ENCODE data around the gene TMEM37.

Gene TMEM37

GRCh38 chr2:119405151-119405550 lies 26.5 kb upstream of the TMEM37 start:
- CTCF ChIA-PET, result interaction anchor here (0.6 kb wide), 1 partner anchor 190 kb away, joined by 3 read pairs; no protein-coding TSS in a partner anchor
- POLR2A ChIA-PET (ENCODE audit: low non-redundant PET), result no interaction called here
- DNase-seq (ENCODE audit: low spot score), result no peak
- H3K27ac ChIP-seq, result no peak overlapping the region
- TF ChIP-seq, protein P1, sequence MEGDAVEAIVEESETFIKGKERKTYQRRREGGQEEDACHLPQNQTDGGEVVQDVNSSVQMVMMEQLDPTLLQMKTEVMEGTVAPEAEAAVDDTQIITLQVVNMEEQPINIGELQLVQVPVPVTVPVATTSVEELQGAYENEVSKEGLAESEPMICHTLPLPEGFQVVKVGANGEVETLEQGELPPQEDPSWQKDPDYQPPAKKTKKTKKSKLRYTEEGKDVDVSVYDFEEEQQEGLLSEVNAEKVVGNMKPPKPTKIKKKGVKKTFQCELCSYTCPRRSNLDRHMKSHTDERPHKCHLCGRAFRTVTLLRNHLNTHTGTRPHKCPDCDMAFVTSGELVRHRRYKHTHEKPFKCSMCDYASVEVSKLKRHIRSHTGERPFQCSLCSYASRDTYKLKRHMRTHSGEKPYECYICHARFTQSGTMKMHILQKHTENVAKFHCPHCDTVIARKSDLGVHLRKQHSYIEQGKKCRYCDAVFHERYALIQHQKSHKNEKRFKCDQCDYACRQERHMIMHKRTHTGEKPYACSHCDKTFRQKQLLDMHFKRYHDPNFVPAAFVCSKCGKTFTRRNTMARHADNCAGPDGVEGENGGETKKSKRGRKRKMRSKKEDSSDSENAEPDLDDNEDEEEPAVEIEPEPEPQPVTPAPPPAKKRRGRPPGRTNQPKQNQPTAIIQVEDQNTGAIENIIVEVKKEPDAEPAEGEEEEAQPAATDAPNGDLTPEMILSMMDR (conservative IDR thresholded peaks at IDR 0.05; ENCODE audit: low read depth), result no peak

GRCh38 chr2:119407430-119408220 lies 24.0 kb upstream of the TMEM37 start:
- POLR2A ChIA-PET (ENCODE audit: low non-redundant PET), result no interaction called here
- CTCF ChIA-PET, result interaction anchor here (0.6 to 1.2 kb wide), 6 partner anchors 16 to 1361 kb away, joined by 3 to 4 read pairs (median 3); no protein-coding TSS in a partner anchor
- TF ChIP-seq, protein P1 (conservative IDR thresholded peaks at IDR 0.05; ENCODE audit: low read depth), result peak; percentile 86
- DNase-seq (ENCODE audit: low spot score), result peak; percentile 76
- H3K27ac ChIP-seq, result no peak overlapping the region

- ChIA-PET POLR2A (ENCODE audit: low non-redundant PET) (no interaction called here), CTCF (interaction anchor here (0.6 to 1.2 kb wide), 8 partner anchors 16 to 1361 kb away, joined by 3 to 4 read pairs (median 3); no protein-coding TSS in a partner anchor)
- TF ChIP-seq, protein P1 (conservative IDR thresholded peaks at IDR 0.05; ENCODE audit: low read depth), result no peak
- no peak overlapping the region for H3K27ac ChIP-seq
- DNase-seq (ENCODE audit: low spot score), result no peak
Observed at GRCh38 chr2:119408221-119408619, 23.4 kb upstream of the TMEM37 start.

GRCh38 chr2:119409506-119409905 lies 22.1 kb upstream of the TMEM37 start:
- ChIA-PET POLR2A (ENCODE audit: low non-redundant PET) (no interaction called here), CTCF (interaction anchor here (0.7 to 1.2 kb wide), 2 partner anchors 67 to 81 kb away, joined by 4 to 7 read pairs; no protein-coding TSS in a partner anchor)
- H3K27ac ChIP-seq, result no peak overlapping the region
- TF ChIP-seq, protein P1 (conservative IDR thresholded peaks at IDR 0.05; ENCODE audit: low read depth), result no peak
- no peak for DNase-seq (ENCODE audit: low spot score)

GRCh38 chr2:119414894-119415293 lies 16.8 kb upstream of the TMEM37 start:
- TF ChIP-seq, protein P1 (conservative IDR thresholded peaks at IDR 0.05; ENCODE audit: low read depth), result no peak
- ChIA-PET CTCF (interaction anchor here (1.8 kb wide), 1 partner anchor 61 kb away, joined by 6 read pairs; no protein-coding TSS in a partner anchor), POLR2A (ENCODE audit: low non-redundant PET) (no interaction called here)
- DNase-seq (ENCODE audit: low spot score), result no peak
- no peak overlapping the region for H3K27ac ChIP-seq

DNA sequence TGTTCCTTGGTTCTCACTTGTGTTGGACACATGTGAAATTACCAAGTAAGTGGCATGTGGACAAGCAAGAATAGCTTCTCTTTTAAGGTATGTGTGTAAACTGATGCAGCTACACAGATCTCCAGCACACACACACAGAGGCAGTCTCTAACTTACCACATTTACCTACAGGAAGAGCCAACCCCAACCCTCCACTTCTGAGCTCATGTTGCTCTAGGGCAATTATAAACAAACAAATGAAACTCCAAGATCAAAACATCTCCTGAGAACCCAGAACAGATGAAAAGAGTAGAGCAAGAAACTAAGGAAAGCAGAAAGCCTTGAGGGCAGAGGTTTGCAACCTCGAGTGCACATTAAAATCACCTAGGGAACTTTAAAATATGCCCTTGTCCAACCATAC lies 16.0 kb upstream of the TMEM37 start:
- no peak overlapping the region for H3K27ac ChIP-seq
- DNase-seq (ENCODE audit: low spot score), result no peak
- ChIA-PET CTCF (interaction anchor here (0.6 kb wide), 1 partner anchor 797 kb away, joined by 3 read pairs; no protein-coding TSS in a partner anchor), POLR2A (ENCODE audit: low non-redundant PET) (no interaction called here)
- TF ChIP-seq, protein P1 (conservative IDR thresholded peaks at IDR 0.05; ENCODE audit: low read depth), result no peak
